Kidney epithelial cell (primary cell): ENCODE results near the gene RESP18. TPM values are rescaled to one million over a fixed set of nuclear protein-coding genes. Genes with fewer than 3 reads are reported as not detected.
"Not testable (repeated sequence)": the region's sequence is repeated elsewhere in the genome, so short reads cannot be mapped to it uniquely, and the experiment has no call there.

Experiments
- DNase-seq: peaks from one replicate; pipeline ENCODE4 v3.0.0-alpha.2; 2010; ENCODE audit warnings: low read depth
- H3K27me3 ChIP-seq: 2 replicates; pipeline ENCODE4 v1.6.0; 2011; ENCODE audit warnings: low read length; ENCODE audit not compliant: control insufficient read depth, insufficient read depth
- H3K36me3 ChIP-seq: 2 replicates; pipeline ENCODE4 v1.5.1; 2011; ENCODE audit warnings: low read length; ENCODE audit not compliant: control insufficient read depth, insufficient read depth
- H3K4me3 ChIP-seq: 2 replicates; pipeline ENCODE4 v1.5.1; 2011; ENCODE audit warnings: low read depth, mild to moderate bottlenecking, control low read depth, low read length
- total RNA-seq: library from RNA; depleted of rRNA; stranded (reverse); fragments of >200 nt; gene quantifications from 2 replicates; pipeline ENCODE4 v1.2.3, GENCODE V29; 2015
- TF ChIP-seq, protein P1 (sequence below): IDR thresholded peaks from 2 replicates; pipeline ENCODE4 v1.5.1; 2011; ENCODE audit warnings: mild to moderate bottlenecking, moderate library complexity, low read length, control low read depth, inconsistent platforms; ENCODE audit not compliant: insufficient read depth, poor library complexity, severe bottlenecking

The RESP18 gene
- total RNA-seq, 1 donor from 2014 or later, result not detected

DNA sequence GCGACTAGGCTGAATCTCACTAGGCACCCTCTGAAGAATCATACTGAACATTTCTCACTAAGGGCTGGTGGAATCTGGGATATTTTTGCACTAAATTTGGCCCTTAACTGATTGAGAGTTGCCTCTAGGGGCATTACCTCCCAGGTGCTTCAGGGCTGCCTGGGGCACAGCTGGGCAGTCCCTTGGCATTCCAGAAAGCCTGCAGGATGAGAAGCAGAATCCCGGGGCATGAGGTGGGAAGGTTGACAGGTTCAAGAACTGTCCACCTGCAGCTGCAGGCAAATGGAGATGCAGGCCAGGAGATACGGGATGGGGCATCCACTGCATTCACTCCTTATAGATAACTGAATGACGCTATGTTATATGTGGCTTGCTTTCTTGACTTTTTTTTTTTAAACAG is 7.4 kb downstream of the RESP18 start:
- TF ChIP-seq, protein P1, sequence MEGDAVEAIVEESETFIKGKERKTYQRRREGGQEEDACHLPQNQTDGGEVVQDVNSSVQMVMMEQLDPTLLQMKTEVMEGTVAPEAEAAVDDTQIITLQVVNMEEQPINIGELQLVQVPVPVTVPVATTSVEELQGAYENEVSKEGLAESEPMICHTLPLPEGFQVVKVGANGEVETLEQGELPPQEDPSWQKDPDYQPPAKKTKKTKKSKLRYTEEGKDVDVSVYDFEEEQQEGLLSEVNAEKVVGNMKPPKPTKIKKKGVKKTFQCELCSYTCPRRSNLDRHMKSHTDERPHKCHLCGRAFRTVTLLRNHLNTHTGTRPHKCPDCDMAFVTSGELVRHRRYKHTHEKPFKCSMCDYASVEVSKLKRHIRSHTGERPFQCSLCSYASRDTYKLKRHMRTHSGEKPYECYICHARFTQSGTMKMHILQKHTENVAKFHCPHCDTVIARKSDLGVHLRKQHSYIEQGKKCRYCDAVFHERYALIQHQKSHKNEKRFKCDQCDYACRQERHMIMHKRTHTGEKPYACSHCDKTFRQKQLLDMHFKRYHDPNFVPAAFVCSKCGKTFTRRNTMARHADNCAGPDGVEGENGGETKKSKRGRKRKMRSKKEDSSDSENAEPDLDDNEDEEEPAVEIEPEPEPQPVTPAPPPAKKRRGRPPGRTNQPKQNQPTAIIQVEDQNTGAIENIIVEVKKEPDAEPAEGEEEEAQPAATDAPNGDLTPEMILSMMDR, result no peak
- H3K27me3 ChIP-seq, result peaks cover 26% of the 10 kb centered on the region
- no peak overlapping the region for H3K4me3 ChIP-seq
- H3K36me3 ChIP-seq, result no peaks in the 10 kb centered on the region
- DNase-seq, result no peak

DNA sequence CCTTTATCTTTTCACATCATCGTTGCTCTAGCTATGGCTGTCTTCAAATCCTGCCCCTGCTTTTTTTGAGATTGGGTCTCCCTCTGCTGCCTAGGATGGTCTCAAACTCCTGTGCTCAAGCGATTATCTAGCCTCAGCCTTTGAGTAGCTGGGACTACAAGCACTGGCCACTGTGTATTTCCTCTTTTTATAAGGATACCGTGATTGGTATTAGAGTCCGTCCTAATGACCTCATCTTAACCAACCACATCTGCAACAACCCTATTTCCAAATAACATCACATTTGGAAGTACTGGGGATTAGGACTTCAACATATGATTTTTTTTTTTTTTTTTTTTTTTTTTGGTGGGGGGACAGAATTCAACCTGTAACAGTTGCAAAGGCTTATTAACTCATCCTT is 9.1 kb downstream of the RESP18 start:
- no peak overlapping the region for H3K4me3 ChIP-seq
- H3K36me3 ChIP-seq, result no peaks in the 10 kb centered on the region
- DNase-seq, result no peak
- TF ChIP-seq, protein P1, result no peak
- peaks cover 24% of the 10 kb centered on the region for H3K27me3 ChIP-seq

DNA sequence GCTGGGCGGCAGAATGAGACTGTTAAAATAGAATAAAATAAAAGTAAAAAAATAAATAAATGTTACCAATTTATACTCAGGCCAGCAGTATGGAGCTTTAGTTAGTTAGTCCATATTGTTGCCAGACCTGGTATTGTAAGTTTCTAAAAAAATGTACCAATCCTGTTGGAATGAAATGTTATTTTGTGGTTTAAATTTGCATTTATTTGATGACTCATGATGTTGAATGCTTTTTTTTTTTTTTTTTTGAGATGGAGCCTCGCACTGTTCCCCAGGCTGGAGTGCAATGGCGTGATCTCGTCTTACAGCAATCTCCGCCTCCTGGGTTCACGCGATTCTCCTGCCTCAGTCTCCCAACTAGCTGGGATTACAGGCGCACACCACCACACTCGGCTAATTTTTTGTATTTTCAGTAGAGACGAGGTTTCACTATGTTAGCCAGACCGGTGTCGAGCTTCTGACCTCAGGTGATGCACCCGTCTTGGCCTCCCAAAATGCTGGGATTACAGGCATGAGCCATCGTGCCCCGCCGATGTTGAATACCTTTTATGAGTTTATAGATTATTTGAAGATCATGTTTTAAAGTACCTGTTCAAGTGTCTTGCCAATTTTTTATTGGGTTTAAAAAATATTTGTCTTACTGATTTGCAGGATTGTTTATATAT is 17.6 kb downstream of the RESP18 start:
- H3K36me3 ChIP-seq, result no peaks in the 10 kb centered on the region
- TF ChIP-seq, protein P1, result no peak

DNA sequence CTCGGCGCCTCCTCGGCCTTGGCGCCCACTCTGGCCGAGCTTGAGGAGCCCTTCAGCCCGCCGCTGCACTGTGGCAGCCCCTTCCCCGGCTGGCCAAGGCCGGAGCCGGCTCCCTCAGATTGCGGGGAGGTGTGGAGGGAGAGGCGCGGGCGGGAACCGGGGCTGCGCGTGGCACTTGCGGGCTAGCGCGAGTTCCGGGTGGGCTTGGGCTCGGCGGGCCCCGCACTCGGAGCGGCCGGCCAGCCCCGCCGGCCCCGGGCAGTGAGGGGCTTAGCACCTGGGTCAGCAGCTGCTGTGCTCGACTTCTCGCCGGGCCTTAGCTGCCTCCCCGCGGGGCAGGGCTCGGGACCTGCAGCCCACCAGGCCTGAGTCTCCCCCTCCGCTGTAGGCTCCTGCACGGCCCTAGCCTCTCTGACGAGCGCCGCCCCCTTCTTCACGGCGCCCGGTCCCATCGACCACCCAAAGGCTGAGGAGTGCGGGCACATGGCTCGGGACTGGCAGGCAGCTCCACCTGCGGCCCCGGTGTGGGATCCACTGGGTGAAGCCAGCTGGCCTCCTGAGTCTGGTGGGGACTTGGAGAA is 19.8 kb downstream of the RESP18 start:
- H3K4me3 ChIP-seq, H3K36me3 ChIP-seq, DNase-seq: not testable (repeated sequence)
- peaks cover 21% of the 10 kb centered on the region for H3K27me3 ChIP-seq

More for the DNA sequence above, 17.6 kb downstream of the RESP18 start:
- DNase-seq, result no peak
- Histone ChIP-seq H3K4me3 (no peak overlapping the region), H3K27me3 (peaks cover 5% of the 10 kb centered on the region)

DNA sequence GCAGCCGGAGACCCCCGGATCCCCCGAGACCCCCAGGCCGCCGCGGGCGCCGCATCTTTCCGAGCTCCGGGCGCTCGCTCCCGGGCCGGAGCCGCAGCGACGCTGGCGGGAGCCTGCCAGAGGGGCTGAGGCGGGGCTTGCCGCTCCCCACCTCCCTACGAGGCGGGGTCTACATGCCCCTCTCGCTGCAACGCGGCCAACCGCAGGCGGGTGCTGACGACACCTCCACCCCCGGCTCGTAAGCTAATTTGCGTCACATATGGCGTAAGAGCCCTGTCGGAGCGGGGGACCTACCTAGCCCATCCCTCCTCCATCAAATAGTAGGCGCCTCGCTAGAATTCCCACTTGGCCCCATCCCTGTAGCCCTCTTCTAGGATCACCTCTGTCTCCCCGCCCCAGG is 23.3 kb downstream of the RESP18 start, which contains the start of gene PTPRN:
TSS of gene PTPRN (minus strand) at position 124 of the 400 bp plus-strand sequence. CDS start at position 55, 69 bp downstream.
- DNase-seq, result no peak
- peaks cover 29% of the 10 kb centered on the region for H3K27me3 ChIP-seq
- peak within 1 kb of the TSS; percentile 6 for H3K4me3 ChIP-seq
- TF ChIP-seq, protein P1, result no peak
- no peaks in the 10 kb centered on the region for H3K36me3 ChIP-seq

DNA sequence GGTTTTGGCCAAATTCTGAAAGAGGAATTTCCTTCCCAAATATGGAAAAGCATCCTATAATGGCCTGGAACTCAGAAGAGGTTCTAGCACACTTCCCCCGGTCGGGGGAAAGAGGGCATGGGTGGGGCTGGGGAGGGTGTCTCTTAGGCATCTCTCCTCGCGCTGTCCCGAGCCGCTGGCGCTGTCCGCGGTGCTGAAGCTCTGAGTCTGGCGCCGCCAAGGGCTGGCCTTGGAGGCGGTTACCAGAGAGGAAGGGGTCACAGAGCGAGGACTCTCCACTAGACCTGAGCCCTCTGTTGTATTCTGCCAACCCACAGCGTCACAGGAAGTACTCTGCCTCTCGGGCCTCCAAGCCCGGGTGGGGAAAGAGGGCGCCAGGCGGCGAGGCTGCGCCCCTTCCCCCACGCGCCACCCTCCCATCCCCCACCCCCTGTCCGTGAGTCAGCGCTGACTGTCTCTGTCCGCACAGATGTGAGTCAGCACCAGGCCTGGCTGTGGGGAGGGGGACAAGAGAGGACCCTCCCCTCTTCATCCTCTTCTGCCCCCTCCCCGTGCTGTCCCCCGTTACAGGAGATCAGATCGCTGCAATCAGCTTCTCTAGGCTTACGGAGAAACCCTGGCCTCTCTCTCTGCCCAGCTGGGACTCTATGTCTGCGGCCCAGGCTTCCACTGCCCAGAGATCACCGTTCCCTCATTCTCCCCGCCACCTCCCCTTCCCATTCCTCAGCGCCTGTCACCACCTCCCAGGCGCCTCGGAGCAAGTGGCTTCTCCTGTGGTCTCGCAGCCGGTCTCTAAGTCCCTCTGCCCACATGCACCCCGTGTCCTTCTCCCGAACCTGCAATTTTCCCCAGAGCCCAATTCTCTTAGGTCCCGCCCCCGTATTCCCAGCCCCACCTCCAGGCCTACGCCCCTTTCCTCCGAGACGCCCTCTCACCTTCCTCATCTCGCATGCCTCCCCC is 24.1 kb downstream of the RESP18 start:
- Histone ChIP-seq H3K27me3 (peaks cover 33% of the 10 kb centered on the region), H3K4me3 (peak overlapping the region; percentile 6)

More for the DNA sequence above, 24.1 kb downstream of the RESP18 start:
- no peaks in the 10 kb centered on the region for H3K36me3 ChIP-seq
- DNase-seq, result no peak
- TF ChIP-seq, protein P1, result peak; percentile 13
